Measurements from ENCODE around the gene CYB5RL.

DNA sequence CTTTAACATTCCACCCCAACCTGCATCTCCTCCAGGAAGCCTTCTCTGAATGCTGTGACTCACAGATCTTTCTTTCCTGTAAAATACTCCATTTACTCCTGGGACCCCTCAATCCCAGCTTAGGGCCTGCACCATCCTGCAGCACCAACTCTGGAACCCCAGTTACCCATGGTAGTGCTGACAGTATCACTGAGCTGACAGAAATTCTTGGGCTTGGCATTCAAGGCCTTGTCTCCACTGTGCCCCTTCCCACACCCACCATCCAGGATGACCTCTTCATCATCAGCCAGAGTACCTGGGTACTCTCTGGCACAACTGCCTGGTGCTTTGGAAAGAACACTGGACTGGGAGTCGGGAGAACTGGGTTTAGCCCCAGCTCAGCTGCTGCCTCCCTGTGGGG lies 8.3 kb downstream of the CYB5RL start:
- TF ChIP-seq SP1 (IDR thresholded peaks at IDR 0.05) = no peak
- TF ChIP-seq CTBP1 (IDR thresholded peaks at IDR 0.05; ENCODE audit: borderline replicate concordance) = no peak
- TF ChIP-seq FOXM1 (IDR thresholded peaks at IDR 0.05; ENCODE audit: borderline replicate concordance) = no peak
- no peak for TF ChIP-seq SUZ12 (IDR thresholded peaks at IDR 0.05)
- no peak for TF ChIP-seq ARNT (IDR thresholded peaks at IDR 0.05)
- TF ChIP-seq BHLHE40 (IDR thresholded peaks at IDR 0.05; ENCODE audit: borderline replicate concordance) = no peak
- TF ChIP-seq, protein P1, sequence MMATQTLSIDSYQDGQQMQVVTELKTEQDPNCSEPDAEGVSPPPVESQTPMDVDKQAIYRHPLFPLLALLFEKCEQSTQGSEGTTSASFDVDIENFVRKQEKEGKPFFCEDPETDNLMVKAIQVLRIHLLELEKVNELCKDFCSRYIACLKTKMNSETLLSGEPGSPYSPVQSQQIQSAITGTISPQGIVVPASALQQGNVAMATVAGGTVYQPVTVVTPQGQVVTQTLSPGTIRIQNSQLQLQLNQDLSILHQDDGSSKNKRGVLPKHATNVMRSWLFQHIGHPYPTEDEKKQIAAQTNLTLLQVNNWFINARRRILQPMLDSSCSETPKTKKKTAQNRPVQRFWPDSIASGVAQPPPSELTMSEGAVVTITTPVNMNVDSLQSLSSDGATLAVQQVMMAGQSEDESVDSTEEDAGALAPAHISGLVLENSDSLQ (IDR thresholded peaks at IDR 0.05) = no peak
- TF ChIP-seq FOXK2 (IDR thresholded peaks at IDR 0.05) = no peak
- no peak for TF ChIP-seq LEF1 (IDR thresholded peaks at IDR 0.05; ENCODE audit: borderline replicate concordance)

Data from HEK293T (cell line).